ENCODE measurements around the gene TRIP12.
A peak's percentile ranks its signal among the peaks of the same experiment; 100 is the strongest.

Gene TRIP12

DNA sequence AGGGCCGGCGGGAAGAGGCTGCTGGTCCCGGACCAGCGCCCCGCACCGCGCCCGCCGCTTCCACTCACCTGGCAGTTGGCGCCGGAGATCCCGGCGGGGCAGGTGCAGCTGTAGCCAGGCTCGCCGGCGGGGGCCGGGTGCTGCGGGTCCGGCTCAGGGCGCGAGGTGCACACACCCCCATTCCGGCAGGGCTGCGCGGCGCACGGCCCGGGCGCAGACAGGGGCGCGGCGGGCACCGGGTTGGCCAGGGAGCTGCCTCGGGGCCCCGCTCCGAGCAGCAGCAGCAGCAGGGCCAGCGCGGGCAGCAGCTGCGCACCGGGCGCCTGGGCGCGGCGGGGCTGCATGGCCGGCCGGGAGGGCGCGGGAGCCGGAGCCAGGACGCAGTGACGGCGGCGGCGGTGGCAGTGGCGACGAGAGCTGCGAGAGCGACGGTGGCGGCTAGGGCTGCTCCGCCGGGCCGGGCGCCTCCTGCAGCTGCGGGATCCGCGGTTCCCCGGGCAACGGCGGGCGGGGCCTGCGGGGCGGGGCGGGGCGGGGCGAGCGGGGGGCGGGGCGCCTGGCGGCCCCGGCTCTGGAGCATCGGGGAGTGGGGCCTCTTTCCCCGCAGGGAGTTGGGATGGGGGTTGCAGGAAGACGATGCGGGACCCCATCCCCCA, 207.6 kb downstream of the TRIP12 start, which contains the start of gene DNER:
TSS of gene DNER (minus strand) at position 476 of the 656 bp plus-strand sequence. CDS start at position 344, 132 bp downstream.
- peak; percentile 48 for DNase-seq

Measured in NCI-H1092 treated with DMSO at 0.1 percent for 48 hours (cell line).